LoVo (cell line): Measurements from ENCODE around the gene GPRC5D.
A peak's percentile ranks its signal among the peaks of the same experiment; 100 is the strongest.

ENCODE experiments used
- DNase-seq: peaks from one replicate; pipeline ENCODE4 v3.0.0-alpha.2; 2016; ENCODE audit warnings: low spot score

Gene GPRC5D

GRCh38 chr12:12979731-12980259 lies 27.8 kb upstream of the GPRC5D start:
- no peak for DNase-seq

GRCh38 chr12:12979126-12979525 lies 27.2 kb upstream of the GPRC5D start:
- no peak for DNase-seq

- DNase-seq: no peak
Measured at GRCh38 chr12:12977231-12977630, 25.3 kb upstream of the GPRC5D start.

GRCh38 chr12:12976366-12976765 lies 24.4 kb upstream of the GPRC5D start:
- peak; percentile 13 for DNase-seq

- DNase-seq: peak; percentile 67
Measured at GRCh38 chr12:12975322-12976077, 23.5 kb upstream of the GPRC5D start.

GRCh38 chr12:12974211-12974610 lies 22.2 kb upstream of the GPRC5D start:
- no peak for DNase-seq

GRCh38 chr12:12973019-12973418 lies 21.0 kb upstream of the GPRC5D start:
- DNase-seq: no peak

GRCh38 chr12:12965836-12966235 lies 13.9 kb upstream of the GPRC5D start:
- no peak for DNase-seq

- DNase-seq: no peak
Measured at GRCh38 chr12:12964255-12964654, 12.3 kb upstream of the GPRC5D start.

- no peak for DNase-seq
Measured at GRCh38 chr12:12960639-12961209, 8.8 kb upstream of the GPRC5D start.

- no peak for DNase-seq
Measured at GRCh38 chr12:12958886-12959285, 6.9 kb upstream of the GPRC5D start.

GRCh38 chr12:12954878-12955625 lies 3.1 kb upstream of the GPRC5D start:
- no peak for DNase-seq

GRCh38 chr12:12954356-12954755 lies 2.4 kb upstream of the GPRC5D start:
- no peak for DNase-seq

GRCh38 chr12:12951504-12951903 lies 466 bp downstream of the GPRC5D start:
- DNase-seq: no peak

- no peak for DNase-seq
Measured at GRCh38 chr12:12947902-12948301, 4.1 kb downstream of the GPRC5D start.

- DNase-seq: no peak
Measured at GRCh38 chr12:12946686-12947355, 5.1 kb downstream of the GPRC5D start.

GRCh38 chr12:12945591-12945990 lies 6.4 kb downstream of the GPRC5D start:
- DNase-seq: no peak

GRCh38 chr12:12943586-12944260 lies 8.2 kb downstream of the GPRC5D start:
- DNase-seq: no peak

- no peak for DNase-seq
Measured at GRCh38 chr12:12941450-12942350, 10.3 kb downstream of the GPRC5D start.

- DNase-seq: no peak
Measured at GRCh38 chr12:12939888-12940287, 12.1 kb downstream of the GPRC5D start.

- DNase-seq: no peak
Measured at GRCh38 chr12:12938541-12938940, 13.4 kb downstream of the GPRC5D start.
